ENCODE data around the gene DCP1B.

- TF ChIP-seq CTCF (IDR thresholded peaks at IDR 0.05): peak; percentile 71 to 97 (median 94)
- no peak for TF ChIP-seq POLR2A (IDR thresholded peaks at IDR 0.05)
Observed at GRCh38 chr12:2034633-2035430, 30.6 kb upstream of the DCP1B start.
